Lower leg skin (tissue), 3 donors: ENCODE results near the gene THSD4.

Source experiments
- CTCF ChIP-seq, 3 donors: fragments of 450-650 bp; IDR thresholded peaks; one replicate each; pipeline ENCODE4 v1.5.1; 2016; ENCODE audit warnings: antibody characterized with exemption in 3 of 3, mild to moderate bottlenecking in 3 of 3, moderate library complexity in 2 of 3
- POLR2A ChIP-seq, 2 donors: fragments of 450-650 bp; IDR thresholded peaks; one replicate each; pipeline ENCODE4 v1.6.1; 2016 to 2017; ENCODE audit warnings: antibody characterized with exemption in 2 of 2, mild to moderate bottlenecking in 1 of 2, moderate library complexity in 1 of 2

- TF ChIP-seq CTCF (IDR thresholded peaks at IDR 0.05) (no peak), POLR2A (IDR thresholded peaks at IDR 0.05) (no peak)
These were observed 507.8 kb downstream of the THSD4 start for GRCh38 chr15:71623111-71623510.
